Esophagus squamous epithelium (tissue), 5 donors: ENCODE measurements around the gene NMNAT3. TPM values are rescaled to one million over a fixed set of nuclear protein-coding genes. Genes with fewer than 3 reads are reported as not detected.

ENCODE experiments used
- DNase-seq: peaks from one replicate; lab custom pipeline; 2025; lab: John Stamatoyannopoulos, UW
- H3K27ac ChIP-seq, 4 donors: fragments of 200-600 bp; sonication (generic); one replicate each; pipeline ENCODE4 v1.5.1; 2016 to 2019; ENCODE audit warnings: mild to moderate bottlenecking in 1 of 4
- H3K27me3 ChIP-seq, 4 donors: fragments of 200-600 bp; sonication (generic); 1 replicate in 3 of 4; 2 replicates in 1 of 4; pipeline versions ENCODE4 v1.5.1 to v1.6.0; 2017 to 2021; ENCODE audit warnings: antibody characterized with exemption in 1 of 4
- H3K36me3 ChIP-seq, 3 donors: fragments of 200-600 bp; sonication (generic); one replicate each; pipeline ENCODE4 v1.5.1; 2016 to 2019
- H3K4me1 ChIP-seq, 3 donors: fragments of 200-600 bp; sonication (generic); one replicate each; pipeline ENCODE4 v1.5.1; 2017 to 2019
- H3K4me3 ChIP-seq, 4 donors: fragments of 200-600 bp; sonication (generic); 1 replicate in 3 of 4; 2 replicates in 1 of 4; pipeline ENCODE4 v1.5.1; 2016 to 2019; ENCODE audit warnings: mild to moderate bottlenecking in 2 of 4, moderate library complexity in 1 of 4
- H3K9me3 ChIP-seq, 3 donors: fragments of 200-600 bp; sonication (generic); one replicate each; pipeline ENCODE4 v1.5.1; 2016 to 2019
- CTCF ChIP-seq, 6 experiments: fragments of 450-650 bp in 4 of 6; fragments of 200-600 bp in 2 of 6; sonication (generic) in 2 of 6; IDR thresholded peaks; one replicate each; pipeline ENCODE4 v1.5.1; 2016 to 2019; ENCODE audit warnings: antibody characterized with exemption in 6 of 6, mild to moderate bottlenecking in 4 of 6, moderate library complexity in 4 of 6
- POLR2A ChIP-seq, 4 donors: fragments of 450-650 bp; IDR thresholded peaks; one replicate each; pipeline ENCODE4 v1.6.1; 2017; ENCODE audit warnings: antibody characterized with exemption in 4 of 4, mild to moderate bottlenecking in 4 of 4, moderate library complexity in 3 of 4
- WGBS, 2 donors: methylation state at CpG; one replicate each; pipeline ENCODE4 v1.1.5; 2018; 5-methylcytosine and 5-hydroxymethylcytosine counted together
- intact Hi-C: fragments of 100-400 bp; cut with DNase I; formaldehyde crosslinking; loops from one replicate; pipeline ENCODE4 v1.15.0; 2022
- total RNA-seq, 4 donors: library from RNA; depleted of rRNA; stranded (reverse); fragments of >200 nt; gene quantifications; one replicate each; pipeline ENCODE4 v1.1.0, GENCODE V29; 2016
- donor health status: DM: yes; HTN: yes; CAD: no.

Gene NMNAT3
- total RNA-seq, 4 donors from 2014 or later: 7.6 to 11.6 (median 9.4) TPM

DNA sequence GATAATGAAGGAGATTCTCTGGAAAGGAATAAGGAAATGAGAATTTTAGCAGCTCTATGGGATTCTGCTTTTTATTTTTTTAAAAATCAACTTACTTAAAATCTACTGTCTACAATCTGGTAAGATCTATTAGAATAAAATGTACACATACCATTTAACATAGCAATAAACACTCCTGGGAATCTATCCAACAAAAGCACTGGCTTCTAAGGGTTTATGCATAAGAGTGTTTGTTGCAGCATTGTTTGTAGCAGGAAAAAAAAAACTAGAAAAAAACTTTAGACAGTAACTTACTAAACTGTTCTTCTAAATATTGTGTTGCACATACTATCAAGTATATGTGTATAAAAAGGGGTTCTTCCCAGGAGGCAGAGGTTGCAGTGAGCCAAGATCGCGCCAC is 122.5 kb downstream of the NMNAT3 start:
- intact Hi-C loops: no loop called here
- H3K9me3 ChIP-seq: no peaks in the 10 kb centered on the region
- WGBS, 2 donors: 87 to 91% methylated on average over 2 of the region's 2 CpGs
- no peak for TF ChIP-seq CTCF (IDR thresholded peaks at IDR 0.05)
- no peak for TF ChIP-seq POLR2A (IDR thresholded peaks at IDR 0.05)
- H3K27ac ChIP-seq: no peak overlapping the region
- no peak for DNase-seq
- no peaks in the 10 kb centered on the region for H3K27me3 ChIP-seq
- peaks cover 3 to 34% (median 14%) of the 10 kb centered on the region in 3 donors for H3K4me1 ChIP-seq
- H3K36me3 ChIP-seq: no peaks in the 10 kb centered on the region
- H3K4me3 ChIP-seq: no peak overlapping the region

- Histone ChIP-seq H3K4me3 (no peak overlapping the region), H3K27ac (no peak overlapping the region), H3K4me1 (peaks cover 3 to 28% (median 8%) of the 10 kb centered on the region in 3 donors), H3K36me3 (no peaks in the 10 kb centered on the region), H3K27me3 (no peaks in the 10 kb centered on the region), H3K9me3 (no peaks in the 10 kb centered on the region)
- intact Hi-C loops: no loop called here
- no peak for DNase-seq
- TF ChIP-seq POLR2A (IDR thresholded peaks at IDR 0.05) (no peak), CTCF (IDR thresholded peaks at IDR 0.05) (no peak)
Observed at GRCh38 chr3:139554628-139555027, 123.1 kb downstream of the NMNAT3 start.

- H3K27me3 ChIP-seq: no peaks in the 10 kb centered on the region
- no peak for DNase-seq
- 71 to 79% methylated on average over 3 to 4 of the region's 4 CpGs for WGBS, 2 donors
- no peak for TF ChIP-seq POLR2A (IDR thresholded peaks at IDR 0.05)
- TF ChIP-seq CTCF (IDR thresholded peaks at IDR 0.05): peak in 1 of 6 experiments; percentile 18
- peaks cover 0 to 10% (median 0%) of the 10 kb centered on the region in 3 donors for H3K4me1 ChIP-seq
- H3K4me3 ChIP-seq: no peak overlapping the region
- H3K27ac ChIP-seq: peak overlapping the region in 1 of 4 donors; percentile 45
- no peaks in the 10 kb centered on the region for H3K36me3 ChIP-seq
- no peaks in the 10 kb centered on the region for H3K9me3 ChIP-seq
- intact Hi-C loops: no loop called here
Observed at GRCh38 chr3:139552632-139553365, 125.0 kb downstream of the NMNAT3 start.

DNA sequence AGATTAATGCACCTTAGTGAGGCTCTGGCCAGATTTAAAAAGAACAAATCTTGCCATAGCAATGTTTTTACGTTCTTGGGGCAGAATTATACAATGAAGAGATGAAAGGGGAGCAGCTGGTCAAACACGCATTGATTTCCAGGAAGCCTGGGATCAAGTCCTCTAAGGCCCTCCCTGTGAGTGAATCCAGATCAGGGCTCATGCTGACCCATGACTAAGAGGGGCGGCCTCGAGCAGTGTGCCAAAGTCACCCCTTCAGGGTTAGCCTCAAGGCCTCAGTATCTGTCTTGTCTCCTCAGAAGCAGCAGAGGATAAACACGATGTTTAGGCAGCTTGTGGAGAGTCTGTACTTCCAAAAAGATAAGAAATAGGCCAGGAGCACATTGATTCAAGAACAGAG is 129.0 kb downstream of the NMNAT3 start:
- no peaks in the 10 kb centered on the region for H3K4me1 ChIP-seq
- no peak overlapping the region for H3K27ac ChIP-seq
- no peak for TF ChIP-seq CTCF (IDR thresholded peaks at IDR 0.05)
- no peak for TF ChIP-seq POLR2A (IDR thresholded peaks at IDR 0.05)
- intact Hi-C loops: no loop called here
- WGBS, 2 donors: 51 to 71% methylated on average over 4 to 5 of the region's 5 CpGs
- no peak for DNase-seq
- H3K27me3 ChIP-seq: no peaks in the 10 kb centered on the region
- H3K9me3 ChIP-seq: no peaks in the 10 kb centered on the region
- no peak overlapping the region for H3K4me3 ChIP-seq
- H3K36me3 ChIP-seq: no peaks in the 10 kb centered on the region

DNA sequence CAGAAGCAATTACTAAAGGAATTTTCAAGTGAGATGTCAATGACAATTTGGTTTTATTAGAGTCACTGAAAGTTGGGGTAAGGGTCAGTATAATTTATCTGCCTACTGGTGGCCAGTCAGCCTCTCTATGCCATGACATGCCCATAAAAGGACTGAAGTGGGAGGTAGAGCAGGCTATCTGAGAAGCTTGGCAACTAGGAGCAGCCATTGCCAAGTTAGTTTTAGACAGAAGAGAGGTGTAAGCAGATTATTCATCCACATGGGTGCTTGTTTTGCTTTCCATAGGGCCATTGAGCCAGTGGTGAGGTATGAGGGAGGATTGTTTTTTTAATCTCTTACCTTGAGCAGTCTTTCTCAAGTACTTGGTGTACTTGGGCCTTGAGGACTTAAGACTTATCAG is 130.1 kb downstream of the NMNAT3 start:
- intact Hi-C loops: no loop called here
- Histone ChIP-seq H3K27ac (no peak overlapping the region), H3K36me3 (no peaks in the 10 kb centered on the region), H3K4me1 (no peaks in the 10 kb centered on the region), H3K27me3 (no peaks in the 10 kb centered on the region), H3K9me3 (no peaks in the 10 kb centered on the region), H3K4me3 (no peak overlapping the region)
- no peak for DNase-seq
- no peak for TF ChIP-seq POLR2A (IDR thresholded peaks at IDR 0.05)
- TF ChIP-seq CTCF (IDR thresholded peaks at IDR 0.05): no peak
